SK-N-MC (cell line): Measurements from ENCODE around the gene TMEM30B.

Source experiments
- EZH2 ChIP-seq: fragments of 200-600 bp; sonication (generic); IDR thresholded peaks from one replicate; pipeline ENCODE4 v1.6.1; 2017; ENCODE audit warnings: antibody characterized with exemption
- POLR2AphosphoS5 ChIP-seq: IDR thresholded peaks from 2 replicates; pipeline ENCODE4 v1.6.1; 2012; ENCODE audit warnings: mild to moderate bottlenecking, low read depth, low read length, borderline replicate concordance

GRCh38 chr14:61322799-61323290, 41.7 kb upstream of the TMEM30B start:
- TF ChIP-seq EZH2 (peak; percentile 25), POLR2AphosphoS5 (no peak)
